K562 (cell line): ENCODE data around the gene SYDE1. TPM values are rescaled to one million over a fixed set of nuclear protein-coding genes. Genes with fewer than 3 reads are reported as not detected.
A peak's percentile ranks its signal among the peaks of the same experiment; 100 is the strongest.

Experiments
- CBFA2T2 ChIP-seq: fragments of 450-650 bp; conservative IDR thresholded peaks from 2 replicates; pipeline ENCODE4 v1.6.1; 2017; ENCODE audit warnings: mild to moderate bottlenecking
- FOXM1 ChIP-seq, 2 experiments: fragments of 450-650 bp in 1 of 2; sonication (generic) in 1 of 2; formaldehyde crosslinking in 1 of 2; IDR thresholded peaks; 2 replicates each; pipeline versions ENCODE4 v1.6.1 to v1.9.0; 2017 to 2022; ENCODE audit warnings: low read depth in 2 of 2, mild to moderate bottlenecking in 2 of 2, missing genetic modification reagents in 1 of 2, moderate library complexity in 1 of 2
- HDAC1 ChIP-seq, 2 experiments: fragments of 450-650 bp; IDR thresholded peaks; 2 replicates each; pipeline ENCODE4 v1.6.1; 2016 to 2017; ENCODE audit warnings: inconsistent platforms in 1 of 2, mild to moderate bottlenecking in 1 of 2, moderate library complexity in 1 of 2
- HMBOX1 ChIP-seq: sonication (generic); IDR thresholded peaks from 2 replicates; pipeline ENCODE4 v1.6.1; 2016
- KDM1A ChIP-seq, 2 experiments: fragments of 450-650 bp; IDR thresholded peaks; 2 replicates each; pipeline ENCODE4 v1.6.1; 2016; ENCODE audit warnings: mild to moderate bottlenecking in 2 of 2
- MNT ChIP-seq, 2 experiments: fragments of 450-650 bp; conservative IDR thresholded peaks; 2 replicates each; pipeline ENCODE4 v1.6.1; 2017; ENCODE audit warnings: mild to moderate bottlenecking in 2 of 2, moderate library complexity in 2 of 2
- NFRKB ChIP-seq: fragments of 450-650 bp; IDR thresholded peaks from 2 replicates; pipeline ENCODE4 v1.6.1; 2016; ENCODE audit warnings: low read depth
- PHF20 ChIP-seq: fragments of 450-650 bp; IDR thresholded peaks from 2 replicates; pipeline ENCODE4 v1.6.1; 2018; ENCODE audit not compliant: partially characterized antibody
- PKNOX1 ChIP-seq: fragments of 450-650 bp; IDR thresholded peaks from 2 replicates; pipeline ENCODE4 v1.6.1; 2016
- POU5F1 ChIP-seq: fragments of 150-350 bp; IDR thresholded peaks from 2 replicates; pipeline ENCODE4 v1.6.1; 2014; ENCODE audit warnings: borderline replicate concordance, low read length, low read depth, mild to moderate bottlenecking; ENCODE audit not compliant: partially characterized antibody
- RBFOX2 ChIP-seq: fragments of 200-400 bp; formaldehyde crosslinking; IDR thresholded peaks from 2 replicates; pipeline ENCODE4 v1.6.1; 2017; ENCODE audit warnings: low read depth, mild to moderate bottlenecking, low read length, moderate library complexity
- RBM22 ChIP-seq: fragments of 200-400 bp; formaldehyde crosslinking; IDR thresholded peaks from 2 replicates; pipeline ENCODE4 v1.6.1; 2018; ENCODE audit warnings: low read length, low read depth; ENCODE audit not compliant: poor library complexity, severe bottlenecking
- SMARCA5 ChIP-seq: fragments of 450-650 bp; IDR thresholded peaks from 2 replicates; pipeline ENCODE4 v1.6.1; 2016
- TARDBP ChIP-seq: fragments of 450-650 bp; IDR thresholded peaks from 2 replicates; pipeline ENCODE4 v1.6.1; 2016
- TFE3 ChIP-seq: fragments of 450-650 bp; formaldehyde crosslinking; IDR thresholded peaks from 2 replicates; pipeline ENCODE4 v1.4.0; 2020; ENCODE audit warnings: mild to moderate bottlenecking, mixed read lengths
- THRB ChIP-seq: fragments of 450-650 bp; formaldehyde crosslinking; conservative IDR thresholded peaks from 2 replicates; pipeline ENCODE4 v1.4.0; 2022; ENCODE audit warnings: mild to moderate bottlenecking, missing genetic modification characterization
- TRIM28 ChIP-seq: fragments of 450-650 bp; IDR thresholded peaks from 2 replicates; pipeline ENCODE4 v1.6.1; 2017
- ZNF507 ChIP-seq: conservative IDR thresholded peaks from 2 replicates; pipeline ENCODE4 v1.6.1; 2017; ENCODE audit warnings: missing genetic modification characterization, missing compliant biosample characterization
- polyA plus RNA-seq, 8 experiments: library from polyadenylated mRNA; depleted of rRNA in 4 of 8; stranded (reverse) in 5 of 8; unstranded in 3 of 8; fragments of >200 nt; fragmentation: Nextera tagmentation in 2 of 8; fragmentation: Illumina TruSeq in 1 of 8; extraction: Ambion mirVana in 2 of 8; extraction: Trizol in 1 of 8; gene quantifications; 2 replicates each; pipeline versions ENCODE4 v1.2.1 to v1.2.3, GENCODE V29; 2011 to 2014; ENCODE audit warnings: inconsistent platforms in 1 of 8, missing spikeins in 1 of 8
- total RNA-seq, 7 experiments: library from RNA; depleted of rRNA in 6 of 7; stranded (reverse); fragments of >200 nt in 6 of 7; fragmentation: Illumina TruSeq in 2 of 7; extraction: Trizol in 2 of 7; gene quantifications; 2 replicates each; pipeline versions ENCODE4 v1.2.1 to v1.2.3, GENCODE V29; 2011 to 2021; ENCODE audit warnings: low replicate concordance in 1 of 7
- TF ChIP-seq, protein P1 (sequence below), 2 experiments: fragments of 450-650 bp in 1 of 2; sonication (generic) in 1 of 2; formaldehyde crosslinking in 1 of 2; IDR thresholded peaks in 1 of 2; conservative IDR thresholded peaks in 1 of 2; 2 replicates each; pipeline versions ENCODE4 v1.6.1 to v1.8.1; 2016 to 2023; ENCODE audit warnings: mild to moderate bottlenecking in 2 of 2, moderate library complexity in 2 of 2, inconsistent platforms in 1 of 2, missing genetic modification reagents in 1 of 2

The SYDE1 gene
- total and polyA plus RNA-seq, 9 of the 15 experiments (the other 6 are each of a cell fraction or from before 2014, with no cell fraction given) = 0.04 TPM; not detected in 8

- TF ChIP-seq CBFA2T2 = peak; percentile 93
- TF ChIP-seq TARDBP = peak; percentile 32; the same call in 1 of the 2 replicates
- peak; percentile 61 for TF ChIP-seq PKNOX1
- TF ChIP-seq HMBOX1 = 0 out of 2 replicates have a peak, but pooled peaks have one; percentile 14
- peak; percentile 99 for TF ChIP-seq TFE3 (CRISPR knock-in tag)
- TF ChIP-seq POU5F1 = peak; percentile 36
- TF ChIP-seq, protein P1, sequence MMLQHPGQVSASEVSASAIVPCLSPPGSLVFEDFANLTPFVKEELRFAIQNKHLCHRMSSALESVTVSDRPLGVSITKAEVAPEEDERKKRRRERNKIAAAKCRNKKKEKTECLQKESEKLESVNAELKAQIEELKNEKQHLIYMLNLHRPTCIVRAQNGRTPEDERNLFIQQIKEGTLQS (IDR thresholded peaks at IDR 0.05) = peak; percentile 91
- TF ChIP-seq, protein P1 (CRISPR knock-in tag; conservative IDR thresholded peaks at IDR 0.05) = no peak
- peak; percentile 71 for TF ChIP-seq FOXM1 (IDR thresholded peaks at IDR 0.05; ENCODE audit: low read depth)
- TF ChIP-seq FOXM1 (CRISPR knock-in tag; IDR thresholded peaks at IDR 0.05; ENCODE audit: low read depth) = no peak
- TF ChIP-seq SMARCA5 = peak; percentile 72; the same call in 1 of the 2 replicates
- 0 out of 2 replicates have a peak, but pooled peaks have one; percentile 43 for TF ChIP-seq NFRKB
- 0 out of 2 replicates have a peak, but pooled peaks have one; percentile 9 for TF ChIP-seq THRB (CRISPR knock-in tag)
- no peak for TF ChIP-seq ZNF507 (tag)
- peak; percentile 26; the same call in 1 of the 2 replicates for TF ChIP-seq TRIM28
- peak; percentile 24 to 55; a peak in 2 of 4 replicates for TF ChIP-seq KDM1A (IDR thresholded peaks at IDR 0.05)
- TF ChIP-seq RBM22 = no peak
- peak; percentile 47 for TF ChIP-seq PHF20
- TF ChIP-seq HDAC1 (IDR thresholded peaks at IDR 0.05) = peak in 1 of 2 experiments; percentile 84; a peak in 2 of 4 replicates
- peak; percentile 79 for TF ChIP-seq RBFOX2
- TF ChIP-seq MNT (conservative IDR thresholded peaks at IDR 0.05) = peak; percentile 89 to 90
These were observed 18.2 kb downstream of the SYDE1 start (continued) for GRCh38 chr19:15125232-15126067.
